NT2/D1 (cell line): ENCODE measurements around the gene COL6A2.
"Not testable (repeated sequence)": the region's sequence is repeated elsewhere in the genome, so short reads cannot be mapped to it uniquely, and the experiment has no call there.

ENCODE experiments used
- DNase-seq: peaks from one replicate; pipeline ENCODE4 v3.0.0-alpha.2; 2011; ENCODE audit warnings: low read depth, low spot score
- H3K27me3 ChIP-seq: 2 replicates; pipeline ENCODE4 v1.6.0; 2011; ENCODE audit warnings: mild to moderate bottlenecking; ENCODE audit not compliant: insufficient read length, insufficient read depth
- H3K36me3 ChIP-seq: 2 replicates; pipeline ENCODE4 v1.6.1; 2011; ENCODE audit warnings: mild to moderate bottlenecking, low read length, mixed read lengths; ENCODE audit not compliant: insufficient read depth, insufficient read length
- H3K4me1 ChIP-seq: 2 replicates; pipeline ENCODE4 v1.5.1; 2011; ENCODE audit not compliant: insufficient read depth, insufficient read length
- H3K4me3 ChIP-seq: 2 replicates; pipeline ENCODE4 v1.5.1; 2011; ENCODE audit warnings: low read depth; ENCODE audit not compliant: insufficient read length
- H3K9ac ChIP-seq: 2 replicates; pipeline ENCODE4 v1.6.0; 2011; ENCODE audit warnings: low read depth; ENCODE audit not compliant: insufficient read length
- H3K9me3 ChIP-seq: 2 replicates; pipeline ENCODE4 v1.5.1; 2011; ENCODE audit warnings: mild to moderate bottlenecking, low read length; ENCODE audit not compliant: insufficient read depth
- SUZ12 ChIP-seq: IDR thresholded peaks from 2 replicates; pipeline ENCODE4 v1.6.1; 2011; ENCODE audit not compliant: insufficient read length, insufficient read depth; ENCODE audit errors: extremely low read depth
- YY1 ChIP-seq: IDR thresholded peaks from 2 replicates; pipeline ENCODE4 v1.6.1; 2011; ENCODE audit not compliant: insufficient read length, insufficient read depth
- ZNF274 ChIP-seq: IDR thresholded peaks from 2 replicates; pipeline ENCODE4 v1.6.1; 2011; ENCODE audit warnings: mild to moderate bottlenecking, low read depth, low read length

The COL6A2 gene

GRCh38 chr21:46058431-46059145 lies 39.3 kb upstream of the COL6A2 start:
- Histone ChIP-seq H3K9ac (no peak overlapping the region), H3K9me3 (peaks cover 41% of the 10 kb centered on the region), H3K4me1 (peaks cover 12% of the 10 kb centered on the region), H3K4me3 (no peak overlapping the region), H3K36me3 (no peaks in the 10 kb centered on the region), H3K27me3 (peaks cover 2% of the 10 kb centered on the region)
- no peak for DNase-seq
- TF ChIP-seq ZNF274 = no peak
- no peak for TF ChIP-seq YY1
- no peak for TF ChIP-seq SUZ12

- H3K4me1 ChIP-seq = peaks cover 10% of the 10 kb centered on the region
- no peak for DNase-seq
- H3K27me3 ChIP-seq = peaks cover 2% of the 10 kb centered on the region
- no peak for TF ChIP-seq YY1
- H3K36me3 ChIP-seq = no peaks in the 10 kb centered on the region
- H3K9ac ChIP-seq = no peak overlapping the region
- H3K4me3 ChIP-seq = no peak overlapping the region
- peaks cover 44% of the 10 kb centered on the region for H3K9me3 ChIP-seq
Observed at GRCh38 chr21:46059195-46059594, 38.7 kb upstream of the COL6A2 start.

- not testable (repeated sequence) for H3K36me3 ChIP-seq, H3K27me3 ChIP-seq, H3K9ac ChIP-seq, H3K4me1 ChIP-seq, DNase-seq, H3K4me3 ChIP-seq
- H3K9me3 ChIP-seq = peaks cover 44% of the 10 kb centered on the region
Observed at GRCh38 chr21:46059711-46060455, 38.0 kb upstream of the COL6A2 start.

GRCh38 chr21:46060596-46061061 lies 37.3 kb upstream of the COL6A2 start:
- Histone ChIP-seq H3K36me3 (no peaks in the 10 kb centered on the region), H3K27me3 (peaks cover 2% of the 10 kb centered on the region), H3K9ac (no peak overlapping the region), H3K4me3 (no peak overlapping the region), H3K4me1 (peaks cover 13% of the 10 kb centered on the region), H3K9me3 (peaks cover 44% of the 10 kb centered on the region)
- TF ChIP-seq ZNF274 (no peak), YY1 (no peak), SUZ12 (no peak)
- DNase-seq = no peak

- H3K27me3 ChIP-seq = peaks cover 7% of the 10 kb centered on the region
- H3K4me3 ChIP-seq = no peak overlapping the region
- no peak for TF ChIP-seq YY1
- no peak for DNase-seq
- no peaks in the 10 kb centered on the region for H3K36me3 ChIP-seq
- no peak overlapping the region for H3K9ac ChIP-seq
- H3K4me1 ChIP-seq = peaks cover 16% of the 10 kb centered on the region
- H3K9me3 ChIP-seq = peaks cover 44% of the 10 kb centered on the region
Observed at GRCh38 chr21:46061063-46061462, 36.8 kb upstream of the COL6A2 start.

GRCh38 chr21:46061518-46061917 lies 36.4 kb upstream of the COL6A2 start:
- no peaks in the 10 kb centered on the region for H3K36me3 ChIP-seq
- no peak overlapping the region for H3K4me3 ChIP-seq
- H3K27me3 ChIP-seq = peaks cover 9% of the 10 kb centered on the region
- no peak overlapping the region for H3K9ac ChIP-seq
- peaks cover 44% of the 10 kb centered on the region for H3K9me3 ChIP-seq
- no peak for TF ChIP-seq YY1
- no peak for TF ChIP-seq ZNF274
- no peak for TF ChIP-seq SUZ12
- no peak for DNase-seq
- peaks cover 18% of the 10 kb centered on the region for H3K4me1 ChIP-seq

GRCh38 chr21:46061950-46062349 lies 36.0 kb upstream of the COL6A2 start:
- no peak for TF ChIP-seq SUZ12
- no peak for TF ChIP-seq YY1
- TF ChIP-seq ZNF274 = no peak
- Histone ChIP-seq H3K9ac (no peak overlapping the region), H3K4me3 (no peak overlapping the region), H3K36me3 (no peaks in the 10 kb centered on the region), H3K9me3 (peaks cover 44% of the 10 kb centered on the region), H3K4me1 (peaks cover 17% of the 10 kb centered on the region), H3K27me3 (peaks cover 9% of the 10 kb centered on the region)
- DNase-seq = no peak
